GM19351 (cell line): ENCODE measurements around the gene GRID2.

Source experiments
- ATAC-seq: cut with Tn5 transposase; IDR thresholded peaks from one replicate; pipeline ENCODE4 v1.9.1; 2021; ENCODE audit warnings: mild to moderate bottlenecking, moderate library complexity; ENCODE audit not compliant: unreplicated experiment

Gene GRID2

GRCh38 chr4:92520563-92520962, 216.8 kb downstream of the GRID2 start:
- no peak for ATAC-seq

GRCh38 chr4:92521941-92522340, 218.2 kb downstream of the GRID2 start:
- no peak for ATAC-seq

- ATAC-seq, result no peak
Observed at GRCh38 chr4:92522356-92522755, 218.6 kb downstream of the GRID2 start.

- no peak for ATAC-seq
Observed at GRCh38 chr4:92524131-92524530, 220.4 kb downstream of the GRID2 start.

- ATAC-seq, result no peak
Observed at GRCh38 chr4:92528541-92528940, 224.8 kb downstream of the GRID2 start.

GRCh38 chr4:92529510-92529909, 225.7 kb downstream of the GRID2 start:
- no peak for ATAC-seq

GRCh38 chr4:92535599-92535998, 231.8 kb downstream of the GRID2 start:
- no peak for ATAC-seq

GRCh38 chr4:92551616-92552015, 247.8 kb downstream of the GRID2 start:
- no peak for ATAC-seq

- ATAC-seq, result no peak
Observed at GRCh38 chr4:92566269-92566668, 262.5 kb downstream of the GRID2 start.

GRCh38 chr4:92580816-92581215, 277.1 kb downstream of the GRID2 start:
- no peak for ATAC-seq

GRCh38 chr4:92599044-92599443, 295.3 kb downstream of the GRID2 start:
- ATAC-seq, result no peak

- no peak for ATAC-seq
Observed at GRCh38 chr4:92600638-92601037, 296.9 kb downstream of the GRID2 start.

- ATAC-seq, result no peak
Observed at GRCh38 chr4:92606227-92606626, 302.5 kb downstream of the GRID2 start.

- ATAC-seq, result no peak
Observed at GRCh38 chr4:92615049-92615448, 311.3 kb downstream of the GRID2 start.

GRCh38 chr4:92618968-92619367, 315.2 kb downstream of the GRID2 start:
- ATAC-seq, result no peak

GRCh38 chr4:92629302-92629701, 325.5 kb downstream of the GRID2 start:
- no peak for ATAC-seq

GRCh38 chr4:92634882-92635281, 331.1 kb downstream of the GRID2 start:
- ATAC-seq, result no peak

GRCh38 chr4:92636038-92636806, 332.5 kb downstream of the GRID2 start:
- ATAC-seq, result no peak

GRCh38 chr4:92641409-92641808, 337.6 kb downstream of the GRID2 start:
- no peak for ATAC-seq

GRCh38 chr4:92646826-92647225, 343.1 kb downstream of the GRID2 start:
- ATAC-seq, result no peak

GRCh38 chr4:92651536-92651935, 347.8 kb downstream of the GRID2 start:
- no peak for ATAC-seq

- ATAC-seq, result no peak
Observed at GRCh38 chr4:92654084-92654483, 350.3 kb downstream of the GRID2 start.

- no peak for ATAC-seq
Observed at GRCh38 chr4:92657695-92658094, 353.9 kb downstream of the GRID2 start.
